Astrocyte of the spinal cord (primary cell): ENCODE results near the gene FTO.
"Not testable (repeated sequence)": the region's sequence is repeated elsewhere in the genome, so short reads cannot be mapped to it uniquely, and the experiment has no call there.

Source experiments
- DNase-seq: peaks from one replicate; pipeline ENCODE4 v3.0.0; 2011; ENCODE audit warnings: low read depth, low spot score
- H3K4me3 ChIP-seq: 2 replicates; pipeline ENCODE4 v1.5.1; 2011; ENCODE audit warnings: low read depth, mild to moderate bottlenecking, low read length, moderate library complexity
- CTCF ChIP-seq: IDR thresholded peaks from 2 replicates; pipeline ENCODE4 v1.5.1; 2012; ENCODE audit warnings: low read depth, mild to moderate bottlenecking, low read length, inconsistent platforms
- in situ Hi-C: cut with HindIII; loops from 2 replicates; pipeline ENCODE4 v1.10.0; 2017; ENCODE audit warnings: low sequenced_read_pairs

FTO gene

GRCh38 chr16:53888222-53888621 lies 184.3 kb downstream of the FTO start:
- no peak overlapping the region for H3K4me3 ChIP-seq
- in situ Hi-C loops: no loop called here
- TF ChIP-seq CTCF: no peak
- no peak for DNase-seq

- in situ Hi-C loops, H3K4me3 ChIP-seq, DNase-seq: not testable (repeated sequence)
These were observed 186.9 kb downstream of the FTO start for GRCh38 chr16:53890877-53891276.

GRCh38 chr16:53891409-53892139 lies 187.6 kb downstream of the FTO start:
- in situ Hi-C loops: no loop called here
- H3K4me3 ChIP-seq: no peak overlapping the region
- no peak for DNase-seq
- TF ChIP-seq CTCF: no peak

- in situ Hi-C loops: no loop called here
- DNase-seq: peak; percentile 76
- no peak overlapping the region for H3K4me3 ChIP-seq
- peak; percentile 71 for TF ChIP-seq CTCF
These were observed 188.2 kb downstream of the FTO start for GRCh38 chr16:53892155-53892554.

GRCh38 chr16:53893731-53894435 lies 189.9 kb downstream of the FTO start:
- no peak for TF ChIP-seq CTCF
- peak; percentile 68 for DNase-seq
- in situ Hi-C loops: no loop called here
- no peak overlapping the region for H3K4me3 ChIP-seq

- DNase-seq: no peak
- in situ Hi-C loops: no loop called here
- TF ChIP-seq CTCF: no peak
- no peak overlapping the region for H3K4me3 ChIP-seq
These were observed 190.7 kb downstream of the FTO start for GRCh38 chr16:53894686-53895085.

DNA sequence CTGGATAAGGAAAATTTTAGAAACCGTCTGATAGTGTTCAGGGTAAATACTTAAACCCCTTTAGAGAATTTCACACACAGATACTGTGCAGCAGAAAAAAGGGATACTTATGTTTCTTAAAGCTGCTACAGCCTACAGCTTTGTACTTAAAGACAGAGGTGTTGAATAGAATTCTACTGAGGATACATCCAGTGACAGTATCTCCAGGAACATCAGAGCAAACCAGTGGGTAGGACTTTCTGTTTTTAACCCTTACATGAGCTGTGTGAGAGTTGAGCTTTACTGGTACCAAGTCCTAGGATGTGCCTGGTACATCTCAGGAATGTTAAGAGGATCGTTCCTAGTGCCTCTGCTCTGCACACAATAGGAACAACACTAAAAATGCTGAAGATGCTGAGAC lies 191.5 kb downstream of the FTO start:
- no peak for DNase-seq
- H3K4me3 ChIP-seq: no peak overlapping the region
- TF ChIP-seq CTCF: no peak
- in situ Hi-C loops: no loop called here
